ENCODE data around the gene PRKG2.
"Not testable (repeated sequence)": the region's sequence is repeated elsewhere in the genome, so short reads cannot be mapped to it uniquely, and the experiment has no call there.

PRKG2 gene

GRCh38 chr4:81164126-81164525 is 50.9 kb downstream of the PRKG2 start:
- Histone ChIP-seq H3K36me3 (ENCODE audit: control insufficient read depth in 1 of 2, insufficient read depth in 2 of 2, low read length in 2 of 2) (no peaks in the 10 kb centered on the region), H3K27ac (ENCODE audit: low read depth, low read length) (no peak overlapping the region), H3K9ac (ENCODE audit: low read depth in 1 of 2, low read length in 2 of 2) (no peak overlapping the region), H3K27me3 (ENCODE audit: control insufficient read depth in 1 of 2, insufficient read depth in 2 of 2, low read length in 2 of 2) (no peaks in the 10 kb centered on the region), H3K4me1 (ENCODE audit: control insufficient read depth in 1 of 2, insufficient read depth in 2 of 2, low read length in 2 of 2) (peaks cover 0 to 15% of the 10 kb centered on the region in 2 donors), H3K4me3 (ENCODE audit: low read depth in 1 of 2, low read length in 2 of 2) (peak overlapping the region in 1 of 2 donors; percentile 4), H3K9me3 (ENCODE audit: control insufficient read depth in 1 of 2, low read length in 2 of 2) (no peaks in the 10 kb centered on the region)

- peaks cover 0 to 15% of the 10 kb centered on the region in 2 donors for H3K4me1 ChIP-seq (ENCODE audit: control insufficient read depth in 1 of 2, insufficient read depth in 2 of 2, low read length in 2 of 2)
- no peak overlapping the region for H3K9ac ChIP-seq (ENCODE audit: low read depth in 1 of 2, low read length in 2 of 2)
- H3K27me3 ChIP-seq (ENCODE audit: control insufficient read depth in 1 of 2, insufficient read depth in 2 of 2, low read length in 2 of 2), result no peaks in the 10 kb centered on the region
- H3K36me3 ChIP-seq (ENCODE audit: control insufficient read depth in 1 of 2, insufficient read depth in 2 of 2, low read length in 2 of 2), result no peaks in the 10 kb centered on the region
- no peak overlapping the region for H3K4me3 ChIP-seq (ENCODE audit: low read depth in 1 of 2, low read length in 2 of 2)
- H3K9me3 ChIP-seq (ENCODE audit: control insufficient read depth in 1 of 2, low read length in 2 of 2), result no peaks in the 10 kb centered on the region
- no peak overlapping the region for H3K27ac ChIP-seq (ENCODE audit: low read depth, low read length)
Observed at GRCh38 chr4:81162752-81163458, 52.1 kb downstream of the PRKG2 start.

GRCh38 chr4:81153714-81154323 is 61.2 kb downstream of the PRKG2 start:
- not testable (repeated sequence) for H3K9me3 ChIP-seq (ENCODE audit: control insufficient read depth in 1 of 2, low read length in 2 of 2); H3K9ac ChIP-seq (ENCODE audit: low read depth in 1 of 2, low read length in 2 of 2); H3K27ac ChIP-seq (ENCODE audit: low read depth, low read length); H3K27me3 ChIP-seq (ENCODE audit: control insufficient read depth in 1 of 2, insufficient read depth in 2 of 2, low read length in 2 of 2); H3K4me1 ChIP-seq (ENCODE audit: control insufficient read depth in 1 of 2, insufficient read depth in 2 of 2, low read length in 2 of 2); H3K36me3 ChIP-seq (ENCODE audit: control insufficient read depth in 1 of 2, insufficient read depth in 2 of 2, low read length in 2 of 2)
- H3K4me3 ChIP-seq (ENCODE audit: low read depth in 1 of 2, low read length in 2 of 2), result peak overlapping the region; percentile 22 to 40

- Histone ChIP-seq H3K27ac (ENCODE audit: low read depth, low read length) (no peak overlapping the region), H3K9ac (ENCODE audit: low read depth in 1 of 2, low read length in 2 of 2) (no peak overlapping the region), H3K4me1 (ENCODE audit: control insufficient read depth in 1 of 2, insufficient read depth in 2 of 2, low read length in 2 of 2) (no peaks in the 10 kb centered on the region), H3K27me3 (ENCODE audit: control insufficient read depth in 1 of 2, insufficient read depth in 2 of 2, low read length in 2 of 2) (no peaks in the 10 kb centered on the region), H3K4me3 (ENCODE audit: low read depth in 1 of 2, low read length in 2 of 2) (peak overlapping the region in 1 of 2 donors; percentile 40), H3K36me3 (ENCODE audit: control insufficient read depth in 1 of 2, insufficient read depth in 2 of 2, low read length in 2 of 2) (no peaks in the 10 kb centered on the region), H3K9me3 (ENCODE audit: control insufficient read depth in 1 of 2, low read length in 2 of 2) (no peaks in the 10 kb centered on the region)
Observed at GRCh38 chr4:81152839-81153713, 61.9 kb downstream of the PRKG2 start.

GRCh38 chr4:81149976-81150375 is 65.0 kb downstream of the PRKG2 start:
- no peaks in the 10 kb centered on the region for H3K4me1 ChIP-seq (ENCODE audit: control insufficient read depth in 1 of 2, insufficient read depth in 2 of 2, low read length in 2 of 2)
- H3K27ac ChIP-seq (ENCODE audit: low read depth, low read length), result no peak overlapping the region
- no peaks in the 10 kb centered on the region for H3K9me3 ChIP-seq (ENCODE audit: control insufficient read depth in 1 of 2, low read length in 2 of 2)
- H3K36me3 ChIP-seq (ENCODE audit: control insufficient read depth in 1 of 2, insufficient read depth in 2 of 2, low read length in 2 of 2), result no peaks in the 10 kb centered on the region
- no peaks in the 10 kb centered on the region for H3K27me3 ChIP-seq (ENCODE audit: control insufficient read depth in 1 of 2, insufficient read depth in 2 of 2, low read length in 2 of 2)
- H3K9ac ChIP-seq (ENCODE audit: low read depth in 1 of 2, low read length in 2 of 2), result no peak overlapping the region
- H3K4me3 ChIP-seq (ENCODE audit: low read depth in 1 of 2, low read length in 2 of 2), result no peak overlapping the region

- Histone ChIP-seq H3K27me3 (ENCODE audit: control insufficient read depth in 1 of 2, insufficient read depth in 2 of 2, low read length in 2 of 2) (no peaks in the 10 kb centered on the region), H3K27ac (ENCODE audit: low read depth, low read length) (no peak overlapping the region), H3K4me1 (ENCODE audit: control insufficient read depth in 1 of 2, insufficient read depth in 2 of 2, low read length in 2 of 2) (no peaks in the 10 kb centered on the region), H3K36me3 (ENCODE audit: control insufficient read depth in 1 of 2, insufficient read depth in 2 of 2, low read length in 2 of 2) (no peaks in the 10 kb centered on the region), H3K4me3 (ENCODE audit: low read depth in 1 of 2, low read length in 2 of 2) (no peak overlapping the region), H3K9ac (ENCODE audit: low read depth in 1 of 2, low read length in 2 of 2) (no peak overlapping the region), H3K9me3 (ENCODE audit: control insufficient read depth in 1 of 2, low read length in 2 of 2) (no peaks in the 10 kb centered on the region)
Observed at GRCh38 chr4:81148576-81148975, 66.4 kb downstream of the PRKG2 start.

- H3K9ac ChIP-seq (ENCODE audit: low read depth in 1 of 2, low read length in 2 of 2), result no peak overlapping the region
- no peaks in the 10 kb centered on the region for H3K27me3 ChIP-seq (ENCODE audit: control insufficient read depth in 1 of 2, insufficient read depth in 2 of 2, low read length in 2 of 2)
- H3K27ac ChIP-seq (ENCODE audit: low read depth, low read length), result no peak overlapping the region
- peaks cover 2 to 5% of the 10 kb centered on the region in 2 donors for H3K4me1 ChIP-seq (ENCODE audit: control insufficient read depth in 1 of 2, insufficient read depth in 2 of 2, low read length in 2 of 2)
- no peaks in the 10 kb centered on the region for H3K9me3 ChIP-seq (ENCODE audit: control insufficient read depth in 1 of 2, low read length in 2 of 2)
- no peak overlapping the region for H3K4me3 ChIP-seq (ENCODE audit: low read depth in 1 of 2, low read length in 2 of 2)
- no peaks in the 10 kb centered on the region for H3K36me3 ChIP-seq (ENCODE audit: control insufficient read depth in 1 of 2, insufficient read depth in 2 of 2, low read length in 2 of 2)
Observed at GRCh38 chr4:81146466-81146865, 68.6 kb downstream of the PRKG2 start.

GRCh38 chr4:81143183-81143582 is 71.8 kb downstream of the PRKG2 start:
- Histone ChIP-seq H3K27me3 (ENCODE audit: control insufficient read depth in 1 of 2, insufficient read depth in 2 of 2, low read length in 2 of 2) (no peaks in the 10 kb centered on the region), H3K27ac (ENCODE audit: low read depth, low read length) (no peak overlapping the region), H3K4me3 (ENCODE audit: low read depth in 1 of 2, low read length in 2 of 2) (no peak overlapping the region), H3K4me1 (ENCODE audit: control insufficient read depth in 1 of 2, insufficient read depth in 2 of 2, low read length in 2 of 2) (peaks cover 2 to 5% of the 10 kb centered on the region in 2 donors), H3K9ac (ENCODE audit: low read depth in 1 of 2, low read length in 2 of 2) (no peak overlapping the region), H3K36me3 (ENCODE audit: control insufficient read depth in 1 of 2, insufficient read depth in 2 of 2, low read length in 2 of 2) (no peaks in the 10 kb centered on the region), H3K9me3 (ENCODE audit: control insufficient read depth in 1 of 2, low read length in 2 of 2) (no peaks in the 10 kb centered on the region)

GRCh38 chr4:81142744-81143143 is 72.3 kb downstream of the PRKG2 start:
- Histone ChIP-seq H3K27me3 (ENCODE audit: control insufficient read depth in 1 of 2, insufficient read depth in 2 of 2, low read length in 2 of 2) (no peaks in the 10 kb centered on the region), H3K4me1 (ENCODE audit: control insufficient read depth in 1 of 2, insufficient read depth in 2 of 2, low read length in 2 of 2) (peaks cover 2 to 5% of the 10 kb centered on the region in 2 donors), H3K4me3 (ENCODE audit: low read depth in 1 of 2, low read length in 2 of 2) (no peak overlapping the region), H3K36me3 (ENCODE audit: control insufficient read depth in 1 of 2, insufficient read depth in 2 of 2, low read length in 2 of 2) (no peaks in the 10 kb centered on the region), H3K27ac (ENCODE audit: low read depth, low read length) (no peak overlapping the region), H3K9me3 (ENCODE audit: control insufficient read depth in 1 of 2, low read length in 2 of 2) (no peaks in the 10 kb centered on the region), H3K9ac (ENCODE audit: low read depth in 1 of 2, low read length in 2 of 2) (no peak overlapping the region)

- no peaks in the 10 kb centered on the region for H3K36me3 ChIP-seq (ENCODE audit: control insufficient read depth in 1 of 2, insufficient read depth in 2 of 2, low read length in 2 of 2)
- H3K4me3 ChIP-seq (ENCODE audit: low read depth in 1 of 2, low read length in 2 of 2), result no peak overlapping the region
- H3K9me3 ChIP-seq (ENCODE audit: control insufficient read depth in 1 of 2, low read length in 2 of 2), result no peaks in the 10 kb centered on the region
- H3K9ac ChIP-seq (ENCODE audit: low read depth in 1 of 2, low read length in 2 of 2), result no peak overlapping the region
- peaks cover 0 to 3% of the 10 kb centered on the region in 2 donors for H3K4me1 ChIP-seq (ENCODE audit: control insufficient read depth in 1 of 2, insufficient read depth in 2 of 2, low read length in 2 of 2)
- no peak overlapping the region for H3K27ac ChIP-seq (ENCODE audit: low read depth, low read length)
- H3K27me3 ChIP-seq (ENCODE audit: control insufficient read depth in 1 of 2, insufficient read depth in 2 of 2, low read length in 2 of 2), result no peaks in the 10 kb centered on the region
Observed at GRCh38 chr4:81137894-81138293, 77.1 kb downstream of the PRKG2 start.

Data from duodenal mucosa (tissue), 2 donors.